GM19468 (cell line): ENCODE results near the gene PPL.
A peak's percentile ranks its signal among the peaks of the same experiment; 100 is the strongest.
"Not testable (repeated sequence)": the region's sequence is repeated elsewhere in the genome, so short reads cannot be mapped to it uniquely, and the experiment has no call there.

Source experiments
- ATAC-seq: cut with Tn5 transposase; IDR thresholded peaks from one replicate; pipeline ENCODE4 v1.9.1; 2021; ENCODE audit warnings: mild to moderate bottlenecking, moderate library complexity, moderate number of reproducible peaks; ENCODE audit not compliant: unreplicated experiment; ENCODE audit errors: extremely low read depth

The PPL gene

GRCh38 chr16:4936991-4937781, at the start of gene PPL:
PPL (minus strand) TSS chr16:4937148; CDS start chr16:4937045, 103 bp downstream.
- ATAC-seq, result no peak

GRCh38 chr16:4984174-4984990, 47.4 kb upstream of the PPL start:
- ATAC-seq, result no peak

GRCh38 chr16:4982056-4982867, 45.3 kb upstream of the PPL start:
- ATAC-seq, result no peak

GRCh38 chr16:4981473-4981872, 44.5 kb upstream of the PPL start:
- ATAC-seq, result no peak

GRCh38 chr16:4980691-4981090, 43.7 kb upstream of the PPL start:
- no peak for ATAC-seq

GRCh38 chr16:4979736-4980660, 43.0 kb upstream of the PPL start:
- no peak for ATAC-seq

GRCh38 chr16:4979164-4979563, 42.2 kb upstream of the PPL start:
- no peak for ATAC-seq

GRCh38 chr16:4976611-4977145, 39.7 kb upstream of the PPL start:
- ATAC-seq, result no peak

GRCh38 chr16:4976079-4976478, 39.1 kb upstream of the PPL start:
- ATAC-seq, result peak; percentile 93

GRCh38 chr16:4972938-4973587, 36.1 kb upstream of the PPL start:
- ATAC-seq, result no peak

- no peak for ATAC-seq
Observed at GRCh38 chr16:4970010-4970409, 33.1 kb upstream of the PPL start.

- ATAC-seq, result no peak
Observed at GRCh38 chr16:4968879-4969483, 32.0 kb upstream of the PPL start.

GRCh38 chr16:4968278-4968677, 31.3 kb upstream of the PPL start:
- not testable (repeated sequence) for ATAC-seq

- no peak for ATAC-seq
Observed at GRCh38 chr16:4966736-4967453, 29.9 kb upstream of the PPL start.

GRCh38 chr16:4963527-4963926, 26.6 kb upstream of the PPL start:
- ATAC-seq, result not testable (repeated sequence)

- ATAC-seq, result no peak
Observed at GRCh38 chr16:4962716-4963115, 25.8 kb upstream of the PPL start.

- no peak for ATAC-seq
Observed at GRCh38 chr16:4960579-4960978, 23.6 kb upstream of the PPL start.
